ENCODE measurements around the gene NOVA2. TPM values are rescaled to one million over a fixed set of nuclear protein-coding genes. Genes with fewer than 3 reads are reported as not detected.

Gene NOVA2
- total RNA-seq, 1 experiment from 2014 or later = not detected

DNA sequence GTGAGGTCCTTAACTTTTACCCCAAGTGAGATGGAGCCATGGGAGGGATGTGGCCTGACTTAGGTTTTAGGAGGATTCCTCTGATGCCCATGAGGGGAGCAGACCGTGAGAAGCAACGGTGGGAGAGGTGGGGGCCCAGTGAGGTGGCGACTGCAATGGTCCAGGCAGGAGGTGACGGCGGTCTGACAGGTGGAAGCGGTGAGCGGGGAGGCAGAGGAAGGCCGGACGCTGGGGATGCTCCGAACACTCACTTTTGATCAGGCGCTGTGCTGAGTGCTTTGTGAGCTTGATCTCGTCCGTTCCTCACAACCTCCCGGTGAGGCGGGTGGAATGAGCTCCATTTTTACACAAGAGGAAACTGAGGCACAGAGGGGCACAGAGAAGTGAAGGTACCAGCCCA is 11.6 kb downstream of the NOVA2 start:
- no peak for TF ChIP-seq EZH2 (IDR thresholded peaks at IDR 0.05; ENCODE audit: borderline replicate concordance, low read depth, low read length, poor library complexity, severe bottlenecking)
- TF ChIP-seq CTCF (conservative IDR thresholded peaks at IDR 0.05; ENCODE audit: low read depth, low read length) = no peak
- H3K27ac ChIP-seq (ENCODE audit: low read depth, low read length, poor library complexity, severe bottlenecking) = no peak overlapping the region
- DNase-seq (ENCODE audit: low spot score) = no peak
- no peaks in the 10 kb centered on the region for H3K36me3 ChIP-seq (ENCODE audit: insufficient read depth, low read length, poor library complexity, severe bottlenecking)
- H3K9me3 ChIP-seq (ENCODE audit: low read depth, low read length, poor library complexity, severe bottlenecking) = no peaks in the 10 kb centered on the region
- CTCF ChIA-PET = no interaction called here
- no TSS peak for BruUV-seq (replicated peaks)
- no peak overlapping the region for H3K4me3 ChIP-seq (ENCODE audit: low read depth, low read length, poor library complexity, severe bottlenecking)
- no peaks in the 10 kb centered on the region for H3K4me1 ChIP-seq (ENCODE audit: insufficient read depth, low read length, poor library complexity, severe bottlenecking)
- POLR2A ChIA-PET (ENCODE audit: low non-redundant PET) = interaction anchor here (0.6 kb wide), 1 partner anchor 180 kb away, joined by 3 read pairs; the partner anchor contains the start of gene DMPK
- H3K27me3 ChIP-seq (replicated peaks; ENCODE audit: insufficient read depth, low read depth, low read length, poor library complexity) = peaks cover 49% of the 10 kb centered on the region
- intact Hi-C loops (cut with micrococcal nuclease; ENCODE audit: unreplicated experiment) = no loop called here

GRCh38 chr19:45960595-45961235 is 12.9 kb downstream of the NOVA2 start:
- no peak overlapping the region for H3K27ac ChIP-seq (ENCODE audit: low read depth, low read length, poor library complexity, severe bottlenecking)
- POLR2A ChIA-PET (ENCODE audit: low non-redundant PET) = no interaction called here
- no peaks in the 10 kb centered on the region for H3K9me3 ChIP-seq (ENCODE audit: low read depth, low read length, poor library complexity, severe bottlenecking)
- no peak for DNase-seq (ENCODE audit: low spot score)
- no peaks in the 10 kb centered on the region for H3K36me3 ChIP-seq (ENCODE audit: insufficient read depth, low read length, poor library complexity, severe bottlenecking)
- no peak overlapping the region for H3K4me3 ChIP-seq (ENCODE audit: low read depth, low read length, poor library complexity, severe bottlenecking)
- TF ChIP-seq CTCF (conservative IDR thresholded peaks at IDR 0.05; ENCODE audit: low read depth, low read length) (no peak), EZH2 (IDR thresholded peaks at IDR 0.05; ENCODE audit: borderline replicate concordance, low read depth, low read length, poor library complexity, severe bottlenecking) (no peak)
- CTCF ChIA-PET = no interaction called here
- BruUV-seq (replicated peaks) = no TSS peak
- intact Hi-C loops (cut with micrococcal nuclease; ENCODE audit: unreplicated experiment) = no loop called here
- H3K27me3 ChIP-seq (replicated peaks; ENCODE audit: insufficient read depth, low read depth, low read length, poor library complexity) = peaks cover 41% of the 10 kb centered on the region
- H3K4me1 ChIP-seq (ENCODE audit: insufficient read depth, low read length, poor library complexity, severe bottlenecking) = no peaks in the 10 kb centered on the region

DNA sequence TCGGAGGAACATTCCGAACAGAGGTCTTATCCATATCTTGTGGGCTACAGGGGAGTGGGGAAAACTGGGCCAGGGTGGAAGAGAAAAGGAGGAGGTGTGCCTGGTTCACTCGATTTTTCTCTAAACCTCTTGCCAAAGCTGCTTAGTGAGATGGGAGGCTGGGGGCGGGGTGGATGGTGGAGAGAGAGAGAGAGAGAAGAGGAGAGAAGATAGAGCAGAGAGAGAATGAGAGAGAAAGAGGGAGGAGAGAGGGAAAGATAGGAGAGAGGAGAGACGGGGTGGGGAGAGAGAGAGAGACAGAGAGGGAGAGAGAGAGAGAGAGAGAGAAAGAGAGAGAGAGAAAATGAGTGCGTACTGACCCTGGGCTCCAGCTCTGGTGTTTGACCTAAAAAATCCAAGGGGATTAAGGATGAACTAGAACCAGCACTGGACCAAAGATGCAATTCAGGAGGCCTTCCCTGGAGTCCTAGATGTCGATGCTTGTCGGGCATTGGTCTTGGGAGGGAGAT is 14.1 kb downstream of the NOVA2 start:
- peaks cover 35% of the 10 kb centered on the region for H3K27me3 ChIP-seq (replicated peaks; ENCODE audit: insufficient read depth, low read depth, low read length, poor library complexity)
- H3K27ac ChIP-seq (ENCODE audit: low read depth, low read length, poor library complexity, severe bottlenecking) = no peak overlapping the region
- TF ChIP-seq EZH2 (IDR thresholded peaks at IDR 0.05; ENCODE audit: borderline replicate concordance, low read depth, low read length, poor library complexity, severe bottlenecking) = no peak
- no peak for TF ChIP-seq CTCF (conservative IDR thresholded peaks at IDR 0.05; ENCODE audit: low read depth, low read length)
- ChIA-PET POLR2A (ENCODE audit: low non-redundant PET) (no interaction called here), CTCF (interaction anchor here (0.6 kb wide), 1 partner anchor 363 kb away, joined by 3 read pairs; no protein-coding TSS in a partner anchor)
- no peak for DNase-seq (ENCODE audit: low spot score)
- H3K9me3 ChIP-seq (ENCODE audit: low read depth, low read length, poor library complexity, severe bottlenecking) = no peaks in the 10 kb centered on the region
- H3K36me3 ChIP-seq (ENCODE audit: insufficient read depth, low read length, poor library complexity, severe bottlenecking) = no peaks in the 10 kb centered on the region
- no TSS peak for BruUV-seq (replicated peaks)
- H3K4me3 ChIP-seq (ENCODE audit: low read depth, low read length, poor library complexity, severe bottlenecking) = no peak overlapping the region
- intact Hi-C loops (cut with micrococcal nuclease; ENCODE audit: unreplicated experiment) = no loop called here
- no peaks in the 10 kb centered on the region for H3K4me1 ChIP-seq (ENCODE audit: insufficient read depth, low read length, poor library complexity, severe bottlenecking)

Measured in A673 (cell line).